ENCODE data around the gene CEP192. TPM values are rescaled to one million over a fixed set of nuclear protein-coding genes. Genes with fewer than 3 reads are reported as not detected.
"Not testable (repeated sequence)": the region's sequence is repeated elsewhere in the genome, so short reads cannot be mapped to it uniquely, and the experiment has no call there.

The CEP192 gene
- total RNA-seq, 1 donor from 2014 or later: 13.9 TPM

DNA sequence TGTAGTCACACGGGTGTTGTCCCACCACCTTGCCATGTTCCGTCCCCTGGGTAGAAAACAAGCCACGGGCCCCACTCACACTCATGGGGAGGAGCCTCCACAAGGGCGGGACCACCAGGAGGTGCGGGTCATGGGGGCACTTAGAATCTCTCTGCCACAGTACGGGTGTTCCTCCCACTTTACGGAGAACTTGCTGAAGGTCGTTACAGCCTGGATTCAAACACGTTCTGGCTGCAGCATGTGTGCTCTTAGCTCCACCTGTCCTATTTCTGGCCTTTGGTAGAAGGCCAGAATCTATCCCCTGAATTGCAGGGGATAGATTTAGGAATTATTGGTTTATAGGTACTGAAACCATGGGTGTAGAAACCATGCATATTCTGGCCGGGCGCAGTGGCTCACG, 14.9 kb upstream of the CEP192 start:
- peaks cover 32% of the 10 kb centered on the region for H3K36me3 Mint-ChIP-seq (ENCODE audit: low read depth, unreplicated experiment)
- no peak overlapping the region for H3K27ac Mint-ChIP-seq (ENCODE audit: unreplicated experiment)

GRCh38 chr18:12980065-12980464, 11.1 kb upstream of the CEP192 start:
- not testable (repeated sequence) for H3K9ac ChIP-seq (ENCODE audit: low read length); H2AFZ ChIP-seq (ENCODE audit: low read depth, low read length); H3K4me1 Mint-ChIP-seq (ENCODE audit: low read depth, unreplicated experiment); H3K4me3 Mint-ChIP-seq (ENCODE audit: unreplicated experiment); DNase-seq (ENCODE audit: low read depth); H3K9me3 Mint-ChIP-seq (ENCODE audit: unreplicated experiment); H3K9me3 ChIP-seq (ENCODE audit: insufficient read depth, low read depth, low read length); H3K79me2 ChIP-seq (ENCODE audit: insufficient read depth, low read length); H3K4me1 ChIP-seq (ENCODE audit: insufficient read depth, low read length); H3K27ac Mint-ChIP-seq (ENCODE audit: unreplicated experiment); H3K27ac ChIP-seq (ENCODE audit: low read depth, low read length); H3K4me3 ChIP-seq (ENCODE audit: insufficient read depth, low read depth, low read length); H4K20me1 ChIP-seq (ENCODE audit: insufficient read depth, low read length); H3K27me3 Mint-ChIP-seq (ENCODE audit: low read depth, unreplicated experiment); H3K4me2 ChIP-seq (ENCODE audit: low read length); H3K27me3 ChIP-seq (ENCODE audit: insufficient read depth, low read length); FAIRE-seq
- H3K36me3 ChIP-seq (ENCODE audit: insufficient read depth, low read length): peaks cover 14% of the 10 kb centered on the region
- H3K36me3 Mint-ChIP-seq (ENCODE audit: low read depth, unreplicated experiment): peaks cover 16% of the 10 kb centered on the region

More for the DNA sequence above, 14.9 kb upstream of the CEP192 start:
- no peak overlapping the region for H3K4me3 Mint-ChIP-seq (ENCODE audit: unreplicated experiment)
- H3K4me1 Mint-ChIP-seq (ENCODE audit: low read depth, unreplicated experiment): peaks cover 2% of the 10 kb centered on the region
- H3K4me1 ChIP-seq (ENCODE audit: insufficient read depth, low read length): peaks cover 4% of the 10 kb centered on the region
- TF ChIP-seq, protein P1, sequence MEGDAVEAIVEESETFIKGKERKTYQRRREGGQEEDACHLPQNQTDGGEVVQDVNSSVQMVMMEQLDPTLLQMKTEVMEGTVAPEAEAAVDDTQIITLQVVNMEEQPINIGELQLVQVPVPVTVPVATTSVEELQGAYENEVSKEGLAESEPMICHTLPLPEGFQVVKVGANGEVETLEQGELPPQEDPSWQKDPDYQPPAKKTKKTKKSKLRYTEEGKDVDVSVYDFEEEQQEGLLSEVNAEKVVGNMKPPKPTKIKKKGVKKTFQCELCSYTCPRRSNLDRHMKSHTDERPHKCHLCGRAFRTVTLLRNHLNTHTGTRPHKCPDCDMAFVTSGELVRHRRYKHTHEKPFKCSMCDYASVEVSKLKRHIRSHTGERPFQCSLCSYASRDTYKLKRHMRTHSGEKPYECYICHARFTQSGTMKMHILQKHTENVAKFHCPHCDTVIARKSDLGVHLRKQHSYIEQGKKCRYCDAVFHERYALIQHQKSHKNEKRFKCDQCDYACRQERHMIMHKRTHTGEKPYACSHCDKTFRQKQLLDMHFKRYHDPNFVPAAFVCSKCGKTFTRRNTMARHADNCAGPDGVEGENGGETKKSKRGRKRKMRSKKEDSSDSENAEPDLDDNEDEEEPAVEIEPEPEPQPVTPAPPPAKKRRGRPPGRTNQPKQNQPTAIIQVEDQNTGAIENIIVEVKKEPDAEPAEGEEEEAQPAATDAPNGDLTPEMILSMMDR (IDR thresholded peaks at IDR 0.05; ENCODE audit: insufficient read depth, low read depth, low read length): no peak
- no peak for TF ChIP-seq EZH2 (IDR thresholded peaks at IDR 0.05; ENCODE audit: insufficient read depth, low read length)
- no peaks in the 10 kb centered on the region for H3K27me3 Mint-ChIP-seq (ENCODE audit: low read depth, unreplicated experiment)
- FAIRE-seq (no peak), DNase-seq (ENCODE audit: low read depth) (no peak)
- H3K27me3 ChIP-seq (ENCODE audit: insufficient read depth, low read length): no peaks in the 10 kb centered on the region
- H3K79me2 ChIP-seq (ENCODE audit: insufficient read depth, low read length): peaks cover 8% of the 10 kb centered on the region
- H3K9ac ChIP-seq (ENCODE audit: low read length): no peak overlapping the region
- H3K4me3 ChIP-seq (ENCODE audit: insufficient read depth, low read depth, low read length): no peak overlapping the region
- H3K9me3 ChIP-seq (ENCODE audit: insufficient read depth, low read depth, low read length): no peaks in the 10 kb centered on the region
- no peak overlapping the region for H3K4me2 ChIP-seq (ENCODE audit: low read length)
- no peak overlapping the region for H3K27ac ChIP-seq (ENCODE audit: low read depth, low read length)
- peaks cover 2% of the 10 kb centered on the region for H3K9me3 Mint-ChIP-seq (ENCODE audit: unreplicated experiment)
- peaks cover 19% of the 10 kb centered on the region for H3K36me3 ChIP-seq (ENCODE audit: insufficient read depth, low read length)
- no peak overlapping the region for H2AFZ ChIP-seq (ENCODE audit: low read depth, low read length)
- no peaks in the 10 kb centered on the region for H4K20me1 ChIP-seq (ENCODE audit: insufficient read depth, low read length)

DNA sequence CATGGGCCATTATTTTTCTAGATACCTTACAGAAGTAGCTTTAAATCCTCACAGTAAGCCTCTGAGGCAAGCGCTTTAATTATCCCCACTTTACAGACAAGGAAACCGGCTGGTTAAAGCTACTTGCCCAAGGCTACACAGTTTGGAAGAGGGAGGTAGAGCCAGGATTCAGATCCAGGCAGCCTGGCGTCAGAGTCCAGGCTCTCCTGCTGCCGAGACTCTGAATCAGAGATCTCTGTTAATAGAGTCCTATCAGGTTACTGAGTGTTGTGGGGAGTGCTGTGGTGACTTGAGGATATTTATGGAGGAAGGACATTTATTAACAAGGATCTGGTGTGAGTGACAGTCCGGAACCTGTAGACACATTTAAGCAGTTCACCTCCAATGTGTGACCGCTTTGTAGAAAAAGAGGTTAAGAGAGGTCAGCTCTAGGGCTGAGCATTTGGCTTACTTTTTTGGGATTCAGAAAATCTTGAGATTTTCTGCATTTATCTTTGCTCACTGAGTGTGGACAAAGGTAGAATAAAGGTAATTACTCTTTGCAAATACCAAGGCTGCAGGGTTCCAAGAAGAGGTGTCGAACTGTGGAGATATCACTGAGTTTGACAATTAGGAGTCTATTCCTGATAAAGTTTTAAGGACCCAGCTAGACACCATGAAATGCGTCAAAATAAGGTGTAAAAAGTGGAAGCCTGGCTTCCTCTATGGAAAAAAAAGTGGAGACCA, 1.6 kb upstream of the CEP192 start:
- H3K27ac Mint-ChIP-seq (ENCODE audit: unreplicated experiment): peak overlapping the region; percentile 42
- FAIRE-seq (no peak), DNase-seq (ENCODE audit: low read depth) (no peak)
- Histone ChIP-seq H3K79me2 (ENCODE audit: insufficient read depth, low read length) (peaks cover 34% of the 10 kb centered on the region), H3K27me3 (ENCODE audit: insufficient read depth, low read length) (no peaks in the 10 kb centered on the region), H2AFZ (ENCODE audit: low read depth, low read length) (no peak overlapping the region), H3K27ac (ENCODE audit: low read depth, low read length) (no peak overlapping the region), H3K9ac (ENCODE audit: low read length) (no peak overlapping the region), H3K4me1 (ENCODE audit: insufficient read depth, low read length) (peaks cover 14% of the 10 kb centered on the region), H3K9me3 (ENCODE audit: insufficient read depth, low read depth, low read length) (no peaks in the 10 kb centered on the region), H4K20me1 (ENCODE audit: insufficient read depth, low read length) (peaks cover 17% of the 10 kb centered on the region), H3K36me3 (ENCODE audit: insufficient read depth, low read length) (peaks cover 7% of the 10 kb centered on the region), H3K4me2 (ENCODE audit: low read length) (peak overlapping the region; percentile 99), H3K4me3 (ENCODE audit: insufficient read depth, low read depth, low read length) (no peak overlapping the region)
- TF ChIP-seq, protein P1 (IDR thresholded peaks at IDR 0.05; ENCODE audit: insufficient read depth, low read depth, low read length): no peak
- peaks cover 15% of the 10 kb centered on the region for H3K4me1 Mint-ChIP-seq (ENCODE audit: low read depth, unreplicated experiment)
- no peaks in the 10 kb centered on the region for H3K9me3 Mint-ChIP-seq (ENCODE audit: unreplicated experiment)
- H3K4me3 Mint-ChIP-seq (ENCODE audit: unreplicated experiment): peak overlapping the region; percentile 95
- no peaks in the 10 kb centered on the region for H3K27me3 Mint-ChIP-seq (ENCODE audit: low read depth, unreplicated experiment)
- peaks cover 3% of the 10 kb centered on the region for H3K36me3 Mint-ChIP-seq (ENCODE audit: low read depth, unreplicated experiment)
